Activated naive CD8-positive, alpha-beta T cell treated with anti-CD3 and anti-CD28 coated beads, Interleukin-2, amount 50 U/mL, for 16 hours (primary cell): Measurements from ENCODE around the gene CYP27A1.

Source experiments
- DNase-seq: peaks from one replicate; pipeline ENCODE4 v3.0.0-alpha.2; 2020; ENCODE audit warnings: low read depth, low spot score

CYP27A1 gene

GRCh38 chr2:218773881-218774280 is 8.1 kb upstream of the CYP27A1 start:
- DNase-seq: no peak

DNA sequence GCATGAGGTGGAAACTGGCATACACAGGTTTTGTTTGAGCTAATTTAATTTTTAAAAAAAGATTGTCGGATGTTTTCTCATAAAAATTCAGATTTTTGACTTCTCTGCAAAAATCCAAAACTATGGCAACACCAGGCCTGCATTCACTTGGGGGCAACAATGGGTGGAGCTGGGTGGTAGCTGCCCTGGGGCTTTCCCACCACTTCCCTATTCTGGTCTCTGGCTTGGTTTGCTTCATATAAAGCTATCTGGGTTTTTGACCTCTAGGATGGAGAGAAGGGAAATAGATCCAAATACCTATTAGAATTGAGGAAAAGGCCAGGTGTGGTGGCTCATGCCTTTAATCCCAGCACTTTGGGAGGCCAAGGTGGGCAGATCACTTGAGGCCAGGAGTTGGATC is 5.5 kb upstream of the CYP27A1 start:
- DNase-seq: no peak

DNA sequence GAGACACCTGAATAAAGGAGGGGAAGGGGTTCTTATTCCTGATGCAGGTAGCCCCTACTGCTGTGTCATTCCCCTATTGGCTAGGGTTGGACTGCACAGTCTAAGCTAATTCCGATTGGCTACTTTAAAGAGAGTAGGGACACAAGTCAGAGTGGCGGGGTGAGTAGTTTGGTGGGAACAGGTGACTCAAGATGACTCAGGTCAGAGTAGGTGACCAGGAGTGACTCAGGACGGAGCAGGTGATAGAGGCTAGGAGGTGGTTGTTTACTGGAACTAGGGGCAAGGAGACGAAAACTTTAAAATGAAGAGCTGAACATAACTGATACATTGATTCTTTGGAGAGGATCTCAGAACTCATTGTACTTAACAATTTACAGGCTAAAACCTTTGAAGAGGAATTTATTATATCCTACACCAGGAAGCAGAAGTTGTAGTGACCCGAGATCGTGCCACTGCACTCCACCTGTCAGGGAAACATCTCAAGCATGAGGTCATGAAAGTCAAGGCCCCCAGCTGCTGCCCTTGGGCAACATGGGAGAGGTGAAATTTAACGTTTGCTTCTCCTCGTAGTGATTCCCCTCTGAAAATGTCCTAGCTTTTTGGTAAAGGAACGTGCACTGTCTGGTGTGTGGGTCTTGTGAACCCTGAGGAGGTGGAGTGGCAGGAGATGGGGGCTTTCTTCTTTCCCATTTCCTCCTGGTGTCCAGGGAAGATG is 4.5 kb upstream of the CYP27A1 start:
- DNase-seq: no peak

DNA sequence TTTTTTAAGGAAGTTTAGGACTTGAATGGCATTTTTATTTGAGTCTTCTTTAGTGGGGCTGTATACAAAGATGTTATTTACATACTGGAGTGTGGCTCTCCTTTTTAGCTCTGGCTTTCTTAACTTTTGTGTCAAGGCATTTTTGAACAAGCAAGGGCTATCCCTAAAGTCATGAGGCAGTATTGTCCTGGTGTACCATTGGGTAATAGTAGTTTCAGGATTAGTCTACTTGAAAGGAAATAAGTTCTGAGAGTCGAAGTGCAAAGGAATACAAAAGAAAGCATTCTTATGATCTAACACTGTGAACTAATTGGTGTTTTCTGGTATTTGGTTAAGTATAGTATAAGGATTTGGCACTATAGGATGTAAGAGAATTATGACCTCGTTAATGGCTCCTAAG is 1.9 kb upstream of the CYP27A1 start:
- DNase-seq: no peak

GRCh38 chr2:218780851-218781690 is 876 bp upstream of the CYP27A1 start:
- DNase-seq: no peak

DNA sequence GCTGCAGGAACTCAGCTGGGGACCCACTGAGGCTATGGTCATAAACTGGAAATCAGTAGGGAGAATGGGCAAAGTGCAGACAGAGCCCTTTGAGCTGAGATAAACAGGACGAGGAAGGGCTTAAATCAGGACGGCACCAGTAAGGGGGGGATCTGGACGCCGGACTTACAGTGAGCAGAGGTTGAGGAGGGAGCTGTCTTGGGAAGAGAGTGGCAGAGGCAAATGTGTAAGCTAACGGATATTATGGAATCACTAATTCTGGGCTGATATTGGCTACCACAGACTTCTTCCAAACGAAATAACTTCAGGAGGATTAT is 539 bp downstream of the CYP27A1 start:
- no peak for DNase-seq

- no peak for DNase-seq
These were observed 1.7 kb downstream of the CYP27A1 start for GRCh38 chr2:218783688-218784087.

- no peak for DNase-seq
These were observed 3.2 kb downstream of the CYP27A1 start for GRCh38 chr2:218785103-218785502.

DNA sequence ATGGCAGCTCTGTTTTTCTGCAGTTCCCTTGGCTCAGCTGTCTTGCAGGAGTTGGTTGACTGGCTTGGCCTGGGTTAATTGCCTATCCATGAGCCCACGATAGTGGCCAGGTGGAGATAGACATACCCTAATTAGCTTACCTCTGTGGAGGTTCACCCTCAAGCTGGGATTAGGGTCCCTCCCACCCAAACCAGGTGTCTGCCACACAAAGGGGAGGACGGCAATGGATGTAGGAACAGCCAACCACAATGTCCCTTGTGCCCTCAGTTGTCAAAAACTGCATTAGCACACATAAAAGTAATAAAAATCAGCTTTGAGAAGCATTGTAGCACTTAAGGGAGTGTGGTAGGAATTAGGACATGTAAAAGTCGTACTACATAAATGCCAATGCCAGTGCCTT is 4.2 kb downstream of the CYP27A1 start:
- DNase-seq: no peak

DNA sequence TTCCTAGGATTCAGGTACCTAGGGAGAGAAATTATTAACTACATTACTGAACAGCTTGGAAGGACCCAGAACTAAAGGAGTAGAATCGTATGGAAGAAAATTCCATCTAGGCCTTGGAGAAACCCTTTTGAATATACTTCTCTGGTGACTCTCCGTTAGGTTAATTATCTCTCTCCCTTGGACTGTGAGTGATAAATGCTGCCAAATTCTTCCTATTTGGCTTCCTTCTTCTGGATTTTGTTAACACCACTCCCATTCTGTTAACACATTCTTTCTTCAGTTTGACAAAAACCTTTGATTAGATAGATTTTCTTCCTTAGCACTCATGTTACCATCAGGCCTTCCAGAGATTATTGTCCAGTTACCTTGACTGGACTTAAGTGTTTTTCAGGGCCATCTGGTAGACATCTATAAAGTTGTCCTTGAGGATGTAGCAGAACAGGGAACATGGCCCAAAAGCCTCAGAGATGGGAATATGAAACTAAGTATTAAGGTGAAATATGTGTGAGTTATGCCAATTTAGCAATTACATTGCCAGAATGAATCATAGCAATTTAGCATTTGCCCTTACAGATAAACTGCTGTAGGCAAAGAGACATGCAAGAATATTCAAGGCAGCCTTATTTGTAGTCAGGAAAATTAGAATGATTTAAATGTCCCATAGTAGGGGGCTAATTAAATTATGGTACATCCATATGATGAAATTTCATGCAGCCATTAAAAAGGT is 6.7 kb downstream of the CYP27A1 start:
- no peak for DNase-seq

DNA sequence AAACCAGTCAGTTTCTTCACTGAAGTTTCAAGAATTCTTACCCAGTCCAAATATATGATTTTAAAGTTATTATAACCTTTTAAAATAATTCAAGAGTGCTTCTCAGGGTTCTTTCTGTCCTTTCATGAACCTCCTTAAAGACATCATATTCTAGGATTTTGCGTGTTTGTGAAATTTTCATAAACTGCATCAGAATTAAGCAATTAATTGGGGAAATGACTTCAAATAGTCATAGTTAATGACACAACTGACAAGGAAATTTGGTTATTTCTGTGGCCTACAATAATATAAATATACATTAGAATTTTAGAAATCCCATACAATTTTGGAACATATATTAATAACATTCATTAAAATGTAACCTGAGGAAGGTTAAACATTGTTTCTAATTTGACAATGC is 10.5 kb downstream of the CYP27A1 start:
- no peak for DNase-seq

DNA sequence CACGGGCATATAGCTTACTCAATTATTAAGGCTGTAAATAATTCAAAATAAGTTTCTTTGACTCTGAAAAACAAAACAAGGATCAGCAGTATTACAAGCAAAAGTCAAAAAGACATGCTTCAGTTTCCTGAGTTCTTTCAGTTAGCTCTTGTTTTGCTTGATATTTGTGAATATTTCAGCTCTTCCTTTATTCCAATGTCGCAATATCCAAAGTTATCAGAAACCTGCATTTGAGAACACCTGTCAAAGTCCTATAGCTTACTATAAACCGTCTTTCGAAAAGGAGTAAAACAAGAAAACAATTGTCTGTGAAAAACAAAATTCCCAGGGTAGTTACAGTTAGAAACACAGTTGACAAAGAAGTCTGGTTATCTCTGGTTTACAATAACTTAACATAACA is 14.7 kb downstream of the CYP27A1 start:
- DNase-seq: no peak

DNA sequence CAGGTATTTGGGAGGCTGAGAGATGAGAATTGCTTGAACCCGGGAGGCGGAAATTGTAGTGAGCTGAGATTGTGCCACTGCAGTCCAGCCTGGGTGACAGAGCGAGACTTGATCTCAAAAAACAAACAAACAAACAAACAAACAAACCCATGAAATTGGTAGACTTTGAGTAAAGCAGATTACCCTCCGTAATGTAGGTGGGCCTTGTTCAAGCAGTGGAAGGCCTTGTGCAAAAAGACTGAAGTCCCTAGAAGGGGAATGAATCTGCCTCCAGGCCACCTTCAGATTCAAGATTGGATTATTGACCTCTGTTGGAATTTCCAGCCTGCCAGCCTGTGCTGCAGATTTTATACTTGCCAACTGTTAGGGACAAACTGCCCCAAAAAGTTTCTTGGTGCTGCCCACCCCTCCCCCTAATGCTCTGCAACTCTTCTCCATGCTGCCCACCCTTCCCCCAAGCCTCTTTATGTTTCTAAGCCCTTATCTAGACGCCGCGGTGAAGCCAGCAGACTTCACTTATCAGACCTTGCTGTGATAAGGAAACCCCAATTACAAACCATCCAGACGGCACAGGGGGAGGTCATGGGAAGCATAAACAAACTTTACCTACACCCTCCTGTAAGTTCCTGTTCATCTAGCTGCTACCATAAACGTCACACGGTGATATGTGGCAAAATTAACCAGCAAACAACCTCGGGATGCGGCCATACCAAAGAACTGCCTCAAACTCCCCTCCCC is 17.0 kb downstream of the CYP27A1 start:
- DNase-seq: no peak

DNA sequence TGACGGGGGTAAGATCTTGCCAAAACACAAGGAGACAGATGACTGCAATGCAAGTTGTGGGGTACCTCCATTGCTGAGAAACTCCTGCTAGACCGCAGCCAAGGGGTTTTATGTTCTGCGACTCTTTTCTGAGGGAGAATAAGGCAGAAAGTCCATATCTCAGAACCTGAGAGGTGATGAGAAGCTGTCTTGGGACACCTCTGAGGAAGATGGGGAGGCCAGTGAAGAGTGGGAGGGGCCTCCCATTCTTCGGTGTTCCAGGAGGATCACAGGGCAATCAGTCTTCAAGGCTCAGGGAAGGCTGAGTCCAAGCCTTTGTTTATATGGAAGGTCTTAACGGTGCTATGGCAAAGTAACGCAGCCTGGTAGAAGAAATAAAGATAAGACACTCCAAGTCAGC is 18.0 kb downstream of the CYP27A1 start:
- DNase-seq: no peak

DNA sequence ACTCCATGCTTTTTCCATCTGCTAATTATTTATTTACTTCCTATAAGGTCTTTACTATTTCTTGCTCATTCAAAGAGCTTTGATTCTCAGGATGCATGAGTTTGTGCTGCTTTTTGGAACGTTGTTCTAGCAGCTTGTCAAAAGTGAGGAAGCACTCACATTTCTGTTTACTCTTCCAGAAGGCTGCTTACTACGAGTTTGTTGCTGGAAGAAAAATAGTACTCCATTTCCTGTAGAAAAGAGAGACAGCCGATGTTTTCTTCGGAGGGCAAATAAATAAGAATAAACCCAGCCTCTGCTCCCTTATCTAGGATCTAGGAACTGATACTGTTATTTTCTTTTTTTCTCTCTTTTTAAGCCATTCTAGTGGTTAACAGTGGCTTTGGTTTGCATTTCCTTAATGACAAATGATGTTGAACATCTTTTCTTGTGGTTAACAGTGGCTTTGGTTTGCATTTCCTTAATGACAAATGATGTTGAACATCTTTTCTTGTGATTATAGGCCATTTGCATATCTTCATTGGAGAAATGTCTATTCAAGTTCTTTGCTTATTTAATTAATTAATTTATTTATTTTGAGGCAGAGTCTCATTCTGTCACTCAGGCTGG is 20.5 kb downstream of the CYP27A1 start:
- no peak for DNase-seq

- DNase-seq: no peak
These were observed 22.9 kb downstream of the CYP27A1 start for GRCh38 chr2:218804817-218805216.

DNA sequence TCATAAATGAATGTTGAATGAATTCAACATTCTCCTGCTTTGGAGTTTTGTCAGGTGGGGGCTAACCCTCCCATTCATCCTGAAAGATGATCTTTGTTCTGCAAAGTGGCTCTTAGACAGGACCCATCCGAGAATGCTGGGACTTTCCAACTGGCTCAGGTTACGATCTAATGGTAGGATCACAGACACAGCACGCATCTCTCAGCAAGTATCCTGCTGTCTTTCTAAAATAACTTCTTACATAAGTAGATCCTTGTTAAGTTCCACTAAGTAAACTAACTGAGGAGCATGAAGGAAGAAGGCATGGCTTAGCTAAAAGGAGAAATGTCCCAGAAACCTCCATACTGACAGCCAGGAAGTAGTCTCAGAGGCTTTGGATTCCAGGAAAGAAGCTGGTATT is 23.7 kb downstream of the CYP27A1 start:
- DNase-seq: no peak

DNA sequence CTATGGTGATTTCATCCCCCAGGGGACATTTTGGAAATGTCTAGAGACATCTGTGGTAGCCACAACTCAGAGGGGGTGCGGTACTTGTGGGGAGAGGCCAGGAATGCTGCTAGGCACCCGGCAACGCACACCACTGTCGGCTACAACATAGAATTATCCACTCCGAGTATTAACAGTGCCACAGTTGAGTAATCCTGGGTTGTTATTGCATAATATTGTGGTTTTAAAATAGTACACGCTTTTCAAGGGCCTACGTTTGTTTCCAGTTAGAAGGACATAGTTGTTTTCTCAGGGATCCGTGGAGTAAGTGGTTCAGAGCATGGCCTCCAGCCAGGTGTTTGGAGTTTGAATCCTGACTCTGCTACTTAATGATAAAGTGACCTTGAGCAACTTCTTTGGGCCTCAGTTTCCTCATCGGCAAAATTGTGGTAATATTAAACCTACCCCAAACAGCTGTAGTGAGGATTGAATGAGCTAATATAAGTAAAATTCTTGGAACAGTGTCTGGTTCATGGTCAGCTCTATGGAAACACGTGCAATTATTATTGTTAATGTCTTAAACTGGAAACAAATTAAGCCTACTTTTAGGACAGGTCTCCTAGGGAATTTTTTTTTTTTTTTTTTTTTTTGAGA is 24.5 kb downstream of the CYP27A1 start:
- DNase-seq: no peak

GRCh38 chr2:218807626-218808025 is 25.7 kb downstream of the CYP27A1 start:
- DNase-seq: no peak

GRCh38 chr2:218809515-218809914 is 27.6 kb downstream of the CYP27A1 start:
- no peak for DNase-seq

- no peak for DNase-seq
These were observed 28.3 kb downstream of the CYP27A1 start for GRCh38 chr2:218810256-218810655.
